Left forelimb (tissue), 1 donor: ENCODE results near the gene PALM.
A peak's percentile ranks its signal among the peaks of the same experiment; 100 is the strongest.

Source experiments
- DNase-seq: peaks from one replicate; pipeline ENCODE4 v3.0.0-alpha.2; 2018; ENCODE audit warnings: low spot score

Gene PALM

DNA sequence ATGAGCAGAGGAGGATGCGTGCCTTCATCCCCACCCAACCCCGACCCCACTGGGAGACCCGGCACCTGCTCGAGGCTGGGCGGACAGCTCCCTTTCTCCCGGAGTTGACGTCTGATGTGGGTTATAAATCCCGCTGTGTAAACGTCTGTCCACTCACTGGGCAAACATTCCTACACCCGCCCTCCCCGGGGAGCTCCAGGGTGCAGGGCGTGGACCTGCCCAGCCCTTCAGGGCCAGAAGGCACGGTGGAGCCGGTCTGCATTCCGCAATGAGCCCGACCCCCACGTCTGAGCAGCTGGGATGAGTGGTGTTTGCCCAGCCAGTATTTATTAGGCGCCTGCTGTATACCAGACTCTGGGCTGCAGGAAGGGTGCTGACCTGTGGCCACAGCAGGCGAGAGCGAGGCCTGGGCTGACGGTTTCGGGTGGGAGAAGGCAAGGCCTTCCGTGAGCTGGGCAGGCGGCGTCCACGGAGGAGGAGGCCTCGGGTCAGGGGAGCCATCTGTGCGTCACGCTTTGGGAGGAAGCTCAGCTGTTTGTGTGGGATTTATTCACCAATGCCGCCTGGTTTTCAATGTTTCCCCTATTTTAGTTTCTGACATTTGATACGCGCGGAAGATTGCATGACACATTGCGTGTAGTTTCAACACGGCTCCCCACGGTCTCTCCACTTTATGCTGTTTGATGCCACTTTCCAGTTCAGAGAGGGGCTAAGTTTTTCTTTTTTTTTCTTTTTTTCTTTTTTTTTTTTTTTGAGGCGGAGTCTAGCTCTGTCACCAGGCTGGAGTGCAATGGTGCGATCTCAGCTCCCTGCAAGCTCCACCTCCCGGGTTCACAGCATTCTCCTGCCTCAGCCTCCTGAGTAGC, 44.1 kb downstream of the PALM start:
- DNase-seq: no peak

DNA sequence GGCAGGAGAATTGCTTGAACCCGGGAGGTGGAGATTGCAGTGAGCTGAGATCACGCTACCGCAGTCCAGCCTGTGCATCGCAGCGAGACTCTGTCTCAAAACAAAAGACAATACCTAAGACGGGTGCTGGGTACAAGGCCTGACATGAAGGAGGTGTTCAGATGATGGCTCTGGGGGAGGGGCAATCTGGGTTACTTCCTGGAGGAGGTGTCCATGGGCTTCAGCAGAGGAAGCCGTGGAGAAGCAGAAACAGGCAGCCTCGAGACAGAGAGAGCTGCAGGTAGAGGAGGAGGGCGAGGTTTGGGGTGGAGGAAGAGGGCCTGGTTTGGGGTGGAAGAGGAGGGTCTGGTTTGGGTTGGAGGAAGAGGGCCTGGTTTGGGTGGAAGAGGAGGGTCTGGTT, 45.8 kb downstream of the PALM start:
- no peak for DNase-seq

DNA sequence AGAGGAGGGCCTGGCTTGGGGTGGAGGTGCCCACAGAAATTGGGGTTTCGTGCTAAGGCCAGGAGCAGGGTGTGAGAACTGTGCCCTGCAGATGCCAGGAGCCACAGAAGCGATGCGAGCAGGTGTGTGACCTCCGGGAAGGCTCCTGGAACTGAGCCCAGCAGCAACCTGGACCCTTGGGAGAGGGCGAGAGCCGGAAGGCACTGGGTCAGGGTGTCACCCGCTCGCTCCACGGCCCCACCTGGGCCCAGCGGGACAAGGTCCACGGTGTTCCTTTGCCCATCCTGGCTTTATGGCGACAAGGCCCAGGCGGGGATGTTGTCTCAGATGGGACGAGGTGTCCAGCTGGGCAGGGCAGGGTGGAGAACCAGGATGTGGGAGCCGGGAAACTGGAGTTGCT, 46.3 kb downstream of the PALM start:
- DNase-seq: no peak

DNA sequence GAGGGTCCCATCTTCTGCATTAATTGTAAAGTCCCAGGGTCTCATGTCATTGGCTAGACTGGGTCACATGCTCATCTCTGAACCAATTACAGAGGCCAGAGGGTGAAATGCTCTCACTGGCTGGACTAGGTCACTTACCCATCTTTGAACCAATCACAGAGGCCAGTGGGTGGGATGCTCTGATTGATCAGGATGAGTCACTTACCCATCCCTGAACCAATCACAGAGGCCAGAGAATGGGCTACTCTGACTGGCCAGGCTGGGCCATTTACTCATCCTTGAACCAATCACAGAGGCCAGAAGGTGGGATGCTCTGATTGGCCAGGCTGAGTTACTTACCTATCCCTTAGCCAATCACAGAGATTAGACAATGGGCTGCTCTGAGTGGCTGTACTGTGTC, 47.5 kb downstream of the PALM start:
- no peak for DNase-seq

DNA sequence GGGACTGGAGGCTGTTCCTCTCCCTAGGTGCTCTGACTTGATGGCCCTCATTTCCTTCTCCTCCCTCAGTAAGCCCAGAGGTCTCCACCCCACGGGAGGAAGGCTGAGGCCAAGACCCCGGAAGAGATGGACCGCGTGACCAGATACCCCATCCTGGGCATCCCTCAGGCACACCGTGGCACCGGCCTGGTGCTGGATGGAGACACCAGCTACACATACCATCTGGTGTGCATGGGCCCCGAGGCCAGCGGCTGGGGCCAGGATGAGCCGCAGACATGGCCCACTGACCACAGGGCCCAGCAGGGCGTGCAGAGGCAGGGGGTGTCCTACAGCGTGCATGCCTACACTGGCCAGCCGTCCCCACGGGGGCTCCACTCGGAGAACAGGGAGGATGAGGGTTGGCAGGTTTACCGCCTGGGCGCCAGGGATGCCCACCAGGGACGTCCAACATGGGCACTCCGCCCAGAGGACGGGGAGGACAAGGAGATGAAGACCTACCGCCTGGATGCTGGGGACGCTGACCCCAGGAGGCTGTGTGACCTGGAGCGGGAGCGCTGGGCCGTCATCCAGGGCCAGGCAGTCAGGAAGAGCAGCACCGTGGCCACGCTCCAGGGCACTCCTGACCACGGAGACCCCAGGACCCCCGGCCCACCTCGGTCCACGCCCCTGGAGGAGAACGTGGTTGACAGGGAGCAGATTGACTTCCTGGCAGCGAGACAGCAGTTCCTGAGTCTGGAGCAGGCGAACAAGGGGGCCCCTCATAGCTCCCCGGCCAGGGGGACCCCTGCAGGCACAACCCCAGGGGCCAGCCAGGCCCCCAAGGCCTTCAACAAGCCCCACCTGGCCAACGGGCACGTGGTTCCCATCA, 48.3 kb downstream of the PALM start:
- DNase-seq: no peak

DNA sequence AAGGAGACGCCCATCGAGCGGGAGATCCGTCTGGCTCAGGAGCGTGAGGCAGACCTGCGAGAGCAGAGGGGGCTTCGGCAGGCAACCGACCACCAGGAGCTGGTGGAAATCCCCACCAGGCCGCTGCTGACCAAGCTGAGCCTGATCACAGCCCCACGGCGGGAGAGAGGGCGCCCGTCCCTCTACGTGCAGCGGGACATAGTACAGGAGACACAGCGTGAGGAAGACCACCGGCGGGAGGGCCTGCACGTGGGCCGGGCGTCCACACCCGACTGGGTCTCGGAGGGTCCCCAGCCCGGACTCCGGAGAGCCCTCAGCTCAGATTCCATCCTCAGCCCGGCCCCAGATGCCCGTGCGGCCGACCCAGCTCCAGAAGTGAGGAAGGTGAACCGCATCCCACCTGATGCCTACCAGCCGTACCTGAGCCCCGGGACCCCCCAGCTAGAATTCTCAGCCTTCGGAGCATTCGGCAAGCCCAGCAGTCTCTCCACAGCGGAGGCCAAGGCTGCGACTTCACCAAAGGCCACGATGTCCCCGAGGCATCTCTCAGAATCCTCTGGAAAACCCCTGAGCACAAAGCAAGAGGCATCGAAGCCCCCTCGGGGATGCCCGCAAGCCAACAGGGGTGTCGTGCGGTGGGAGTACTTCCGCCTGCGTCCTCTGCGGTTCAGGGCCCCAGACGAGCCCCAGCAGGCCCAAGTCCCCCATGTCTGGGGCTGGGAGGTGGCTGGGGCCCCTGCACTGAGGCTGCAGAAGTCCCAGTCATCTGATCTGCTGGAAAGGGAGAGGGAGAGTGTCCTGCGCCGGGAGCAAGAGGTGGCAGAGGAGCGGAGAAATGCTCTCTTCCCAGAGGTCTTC, 49.3 kb downstream of the PALM start:
- DNase-seq: no peak

DNA sequence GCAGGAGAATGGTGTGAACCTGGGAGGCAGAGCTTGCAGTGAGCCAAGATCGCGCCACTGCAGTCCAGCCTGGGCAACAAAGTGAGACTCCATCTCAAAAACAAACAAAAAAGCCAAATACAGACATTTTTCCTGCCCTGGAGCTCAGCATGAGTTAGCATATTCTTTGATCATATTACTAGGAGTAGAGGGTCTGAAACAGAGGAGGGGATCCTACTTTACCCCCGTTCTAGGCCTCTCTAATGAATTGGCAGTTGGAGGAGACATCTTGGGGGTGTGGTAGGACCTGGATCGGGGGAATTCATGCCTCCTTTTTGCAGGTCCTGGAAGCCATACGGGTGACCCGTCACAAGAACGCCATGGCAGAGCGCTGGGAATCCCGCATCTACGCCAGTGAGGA, 54.4 kb downstream of the PALM start:
- no peak for DNase-seq

DNA sequence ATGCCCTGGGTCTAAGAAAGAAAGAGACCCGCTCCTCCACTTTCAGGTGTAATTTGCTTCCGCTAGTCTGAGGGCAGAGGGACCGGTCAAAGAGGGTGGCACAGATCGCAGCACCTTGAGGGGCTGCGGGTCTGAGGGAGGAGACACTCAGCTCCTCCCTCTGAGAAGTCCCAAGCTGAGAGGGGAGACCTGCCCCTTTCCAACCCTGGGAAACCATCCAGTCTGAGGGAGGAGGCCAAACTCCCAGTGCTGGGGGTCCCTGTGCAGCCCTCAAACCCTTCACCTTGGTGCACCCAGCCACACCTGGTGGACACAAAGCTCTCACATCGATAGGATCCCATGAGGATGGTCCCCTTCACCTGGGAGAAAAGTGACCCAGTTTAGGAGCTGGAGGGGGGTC, 55.1 kb downstream of the PALM start:
- no peak for DNase-seq

DNA sequence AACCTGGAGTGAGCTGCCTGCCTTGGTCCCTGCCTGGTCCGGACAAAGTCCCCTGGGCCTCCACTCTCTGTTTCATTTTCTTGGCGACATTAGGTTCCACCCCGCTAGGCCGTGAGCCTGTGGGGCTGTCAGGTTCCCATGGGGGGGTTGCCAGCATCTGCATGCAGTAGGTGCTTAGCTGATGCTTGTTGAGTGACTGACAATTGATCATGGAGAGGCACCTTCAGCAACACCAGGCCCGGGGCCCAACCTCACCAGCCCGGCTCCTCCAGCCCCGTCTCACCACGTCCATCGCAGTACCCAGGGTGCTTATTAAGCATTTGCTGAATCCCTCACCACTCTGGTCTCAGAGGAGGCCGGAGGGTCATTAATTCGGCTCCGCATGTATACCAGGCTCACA, 55.6 kb downstream of the PALM start:
- no peak for DNase-seq

DNA sequence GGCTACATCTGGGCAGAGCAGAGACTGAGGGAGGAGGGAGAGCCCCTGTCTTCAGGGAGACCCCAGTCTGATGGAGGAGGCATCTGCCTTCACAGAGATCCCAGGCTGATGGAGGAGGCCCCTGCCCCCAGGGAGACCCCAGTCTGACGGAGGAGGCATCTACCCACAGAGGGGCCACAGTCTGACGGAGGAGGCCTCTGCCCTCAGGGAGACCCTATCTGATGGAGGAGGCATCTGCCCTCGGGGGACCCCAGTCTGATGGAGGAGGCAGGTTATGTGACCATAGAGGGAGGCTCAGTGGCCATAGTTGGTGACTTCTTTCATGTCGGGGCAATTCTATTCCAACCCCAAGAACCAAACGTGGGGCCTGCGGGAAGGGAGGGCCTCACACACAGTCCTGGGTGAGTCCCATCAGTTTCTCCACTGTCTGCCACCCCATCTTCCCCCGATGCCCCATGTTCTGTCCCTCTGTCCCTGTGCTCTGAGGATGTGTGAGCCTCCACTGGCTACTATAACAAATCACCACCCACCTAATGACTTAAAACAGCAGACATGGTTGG, 56.5 kb downstream of the PALM start:
- no peak for DNase-seq

DNA sequence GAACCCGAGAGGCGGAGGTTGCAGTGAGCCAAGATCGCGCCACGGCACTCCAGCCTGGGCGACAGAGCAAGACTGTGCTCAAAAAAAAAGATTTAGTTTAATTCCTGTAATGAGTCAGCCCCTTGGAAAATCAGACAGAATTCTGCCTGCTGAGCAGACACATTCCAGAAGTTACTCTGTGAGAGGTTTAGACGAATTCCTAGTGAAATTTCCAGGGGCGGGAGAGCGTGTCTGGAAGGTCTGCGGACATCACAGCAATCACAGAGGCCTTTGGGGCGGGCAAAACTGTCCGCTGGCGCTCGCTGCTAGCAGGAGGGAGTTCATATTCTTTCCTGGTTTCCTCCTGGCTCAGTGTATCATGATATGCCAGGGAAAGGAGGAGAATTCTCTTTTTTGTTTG, 59.7 kb downstream of the PALM start:
- no peak for DNase-seq

DNA sequence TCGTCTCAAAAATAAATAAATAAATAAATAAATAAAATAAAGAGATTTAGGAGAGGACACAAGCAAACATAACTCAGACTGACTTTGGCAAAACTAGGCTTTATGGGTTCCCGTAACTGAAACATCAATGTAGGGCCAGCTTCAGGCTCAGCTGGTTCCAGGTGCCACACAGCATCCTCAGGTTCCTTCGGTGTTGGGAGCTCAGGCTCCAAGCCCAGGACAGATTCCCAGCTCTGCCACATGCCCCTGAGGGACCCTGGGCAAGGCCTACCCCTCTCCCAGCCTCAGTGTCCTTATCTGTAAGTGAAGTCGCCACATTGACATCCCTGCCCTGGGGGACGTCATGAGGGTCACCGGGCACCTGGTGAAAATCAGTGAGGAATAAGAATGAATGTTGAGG, 60.9 kb downstream of the PALM start:
- DNase-seq: no peak

DNA sequence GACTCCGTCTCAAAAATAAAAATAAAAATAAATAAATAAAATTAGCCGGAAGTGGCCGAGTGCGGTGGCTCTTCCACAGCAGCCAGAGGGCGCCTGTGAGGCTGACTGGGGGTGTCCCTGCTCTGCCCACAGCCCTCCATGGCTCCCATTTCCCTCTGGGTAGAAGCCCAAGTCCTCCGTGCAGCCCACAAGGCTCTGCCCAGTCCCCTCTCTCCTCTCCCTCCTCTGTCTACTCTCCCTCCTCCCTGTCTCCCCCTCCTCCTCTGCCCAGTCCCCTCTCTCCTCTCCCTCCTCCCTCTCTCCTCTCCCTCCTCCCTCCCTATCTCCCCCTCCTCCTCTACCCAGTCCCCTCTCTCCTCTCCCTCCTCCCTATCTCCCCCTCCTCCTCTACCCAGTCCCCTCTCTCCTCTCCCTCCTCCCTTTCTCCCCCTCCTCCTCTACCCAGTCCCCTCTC, 62.6 kb downstream of the PALM start:
- no peak for DNase-seq

DNA sequence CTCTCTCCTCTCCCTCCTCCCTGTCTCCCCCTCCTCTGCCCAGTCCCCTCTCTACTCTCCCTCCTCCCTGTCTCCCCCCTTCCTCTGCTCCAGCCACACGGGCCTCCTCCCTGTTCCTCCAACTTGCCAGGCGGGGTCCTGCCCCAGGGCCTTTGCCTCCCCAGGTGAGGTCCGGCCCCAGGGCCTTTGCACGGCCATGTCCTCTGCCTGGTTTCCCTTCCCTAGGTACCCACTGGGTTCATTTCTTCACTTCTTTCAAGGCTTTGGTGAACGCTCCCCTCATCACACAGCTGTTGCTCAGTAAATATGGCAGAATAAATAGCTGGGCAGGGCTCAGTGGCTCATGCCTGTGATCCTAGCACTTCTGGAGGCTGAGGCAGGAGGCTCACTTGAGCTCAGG, 63.3 kb downstream of the PALM start:
- DNase-seq: no peak

DNA sequence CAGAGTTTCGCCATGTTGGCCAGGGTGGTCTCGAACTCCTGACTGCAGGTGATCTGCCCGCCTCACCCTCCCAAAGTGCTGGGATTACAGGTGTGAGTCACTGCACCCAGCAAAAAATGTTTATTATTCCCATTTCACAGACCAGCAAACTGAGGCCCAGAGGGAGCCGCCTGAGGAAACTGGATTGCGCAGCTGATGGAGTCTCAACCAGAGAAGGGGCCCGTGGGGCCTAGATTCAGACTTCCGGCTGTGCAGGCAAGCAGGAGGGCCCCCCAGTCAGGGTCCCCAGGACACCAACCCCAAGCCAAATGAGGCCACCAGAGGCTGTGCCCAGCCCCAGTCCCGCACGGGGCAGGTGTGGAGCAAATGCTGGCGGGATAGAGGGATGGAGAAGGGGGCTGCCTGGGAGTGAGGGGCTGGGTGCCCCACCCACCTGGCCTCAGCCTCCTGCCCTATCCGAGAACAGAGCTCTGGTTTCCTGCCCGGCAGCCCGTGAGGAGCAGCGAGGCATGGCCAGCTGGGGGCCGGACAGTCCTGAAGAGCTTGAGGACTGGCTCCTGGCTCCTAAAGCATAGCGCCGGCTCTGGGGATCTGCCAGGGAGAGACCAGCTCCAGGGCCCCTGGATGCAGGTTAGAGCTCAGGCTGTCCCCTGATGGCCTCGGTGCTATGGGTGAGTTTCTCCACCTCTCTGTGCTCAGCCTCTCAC, 64.1 kb downstream of the PALM start:
- no peak for DNase-seq

DNA sequence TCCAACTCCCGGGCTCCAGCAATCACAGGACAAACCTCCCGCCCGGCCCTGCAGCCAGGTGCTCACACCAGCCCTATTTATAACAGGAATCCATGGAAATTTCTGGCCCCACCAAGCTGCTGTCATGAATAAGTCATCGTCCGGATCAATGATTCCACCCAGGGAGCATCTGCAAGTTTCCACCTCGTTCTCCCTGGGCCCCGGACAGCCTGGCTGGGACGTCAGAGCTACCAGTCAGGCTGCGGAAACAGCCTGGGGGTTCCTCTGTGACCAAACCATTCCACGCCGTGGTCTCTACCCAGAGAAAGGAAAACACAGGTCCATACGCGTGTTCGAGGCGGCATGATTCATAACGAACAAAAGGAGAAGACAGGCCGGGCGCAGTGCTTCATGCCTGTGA, 67.8 kb downstream of the PALM start:
- DNase-seq: no peak

DNA sequence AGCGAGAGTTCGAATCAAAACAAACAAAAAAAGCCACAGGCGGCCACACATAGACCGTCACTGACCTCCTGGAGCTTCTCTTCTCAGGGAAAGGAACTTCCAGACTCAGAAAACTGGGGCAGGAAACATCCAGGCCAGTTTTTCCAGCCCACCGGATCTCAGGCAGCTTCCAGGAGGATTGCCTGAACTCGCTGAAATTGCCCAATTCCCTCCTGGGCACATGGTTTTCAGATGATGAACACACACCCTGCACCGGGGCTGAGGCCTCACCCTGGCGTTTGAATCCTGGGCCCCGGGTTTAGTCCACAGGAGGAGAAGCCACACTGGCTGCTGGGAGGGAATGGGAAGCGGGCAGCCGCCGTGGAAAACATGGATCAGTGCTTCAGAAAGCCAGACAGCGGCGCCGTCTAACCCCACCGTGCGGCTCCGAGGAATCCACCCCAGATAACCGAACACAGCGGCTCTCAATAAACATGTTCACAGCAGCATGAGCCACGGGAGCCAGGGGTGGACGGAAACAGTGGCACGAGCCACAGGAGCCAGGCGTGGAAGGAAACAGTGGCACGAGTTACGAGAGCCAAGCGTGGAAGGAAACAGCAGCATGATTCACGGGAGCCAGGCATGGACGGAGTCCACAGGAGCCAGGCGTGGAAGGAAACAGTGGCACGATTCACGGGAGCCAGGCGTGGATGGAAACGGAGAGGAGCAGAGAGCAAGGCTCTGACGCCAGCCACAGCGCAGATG, 70.3 kb downstream of the PALM start:
- DNase-seq: no peak

DNA sequence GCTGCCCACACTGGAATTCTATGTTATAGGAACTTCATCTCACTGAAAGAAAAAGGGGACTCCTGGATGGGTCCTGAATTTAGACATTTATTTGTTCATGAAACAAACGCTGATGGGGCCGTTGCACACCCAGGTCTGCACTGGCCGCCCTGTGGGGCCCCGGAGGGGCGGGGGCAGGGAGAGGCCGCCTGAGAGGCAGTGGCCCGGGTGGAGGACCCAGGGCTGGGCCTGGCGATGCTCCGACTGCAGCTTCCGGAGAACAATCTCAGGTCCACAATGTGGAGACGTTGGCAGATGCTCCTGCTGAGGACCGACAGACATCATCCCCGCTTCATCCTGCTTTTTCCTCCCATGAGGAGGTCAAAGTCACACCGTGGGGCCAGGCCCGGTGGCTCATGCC, 72.2 kb downstream of the PALM start:
- DNase-seq: no peak

DNA sequence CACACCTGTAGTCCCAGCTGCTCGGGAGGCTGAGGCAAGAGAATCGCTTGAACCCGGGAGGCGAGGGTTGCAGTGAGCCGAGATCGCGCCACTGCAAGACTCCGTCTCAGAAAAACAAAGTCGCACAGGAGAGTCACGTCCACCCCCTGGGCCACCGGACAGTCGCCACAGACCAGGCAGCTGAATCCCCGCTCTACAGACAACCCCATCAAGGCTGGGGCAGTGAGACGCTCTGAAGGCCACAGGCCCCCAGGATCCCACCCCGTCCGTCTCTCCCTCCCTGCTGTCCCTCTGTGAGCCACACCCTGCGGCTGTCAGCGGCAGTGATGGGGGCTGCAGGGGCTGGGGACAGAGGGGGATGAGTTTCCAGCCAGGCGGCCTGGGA, 73.1 kb downstream of the PALM start:
- DNase-seq: no peak

DNA sequence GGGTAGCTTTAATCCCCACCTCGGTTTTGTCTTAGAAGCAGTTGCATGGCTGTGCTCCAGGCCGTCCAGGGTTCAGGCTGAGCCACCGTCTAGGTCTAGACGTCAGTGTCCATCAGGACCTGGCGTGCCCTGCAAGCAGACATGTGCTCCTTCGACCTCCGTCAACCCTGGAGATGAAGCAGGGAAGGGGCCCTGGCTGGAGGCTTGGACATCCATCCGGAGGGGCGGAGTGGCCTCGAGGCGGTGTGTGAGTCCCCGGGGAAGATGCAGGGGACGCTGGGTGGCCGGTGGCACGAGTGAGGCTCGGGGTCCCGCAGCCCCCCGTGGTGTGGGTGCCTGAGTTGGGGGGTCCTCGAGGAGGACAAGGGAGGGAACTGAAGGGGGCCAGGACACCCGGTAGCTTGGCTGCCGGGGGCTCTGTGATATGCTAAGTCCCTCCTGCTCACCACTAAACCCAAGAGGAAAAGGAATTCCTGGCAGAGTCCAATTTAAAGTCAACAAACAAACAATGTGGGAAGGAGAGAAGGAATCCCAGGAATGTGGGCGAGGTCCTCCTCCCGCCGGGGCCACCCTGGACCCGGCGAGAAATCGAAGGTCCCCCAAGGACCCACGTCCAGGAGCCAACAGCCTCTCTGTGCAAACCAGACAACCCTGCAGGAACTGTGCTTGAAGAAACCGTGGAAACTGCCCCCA, 73.6 kb downstream of the PALM start:
- peak; percentile 58 for DNase-seq
